ENCODE results near the gene TOR1B.

DNA sequence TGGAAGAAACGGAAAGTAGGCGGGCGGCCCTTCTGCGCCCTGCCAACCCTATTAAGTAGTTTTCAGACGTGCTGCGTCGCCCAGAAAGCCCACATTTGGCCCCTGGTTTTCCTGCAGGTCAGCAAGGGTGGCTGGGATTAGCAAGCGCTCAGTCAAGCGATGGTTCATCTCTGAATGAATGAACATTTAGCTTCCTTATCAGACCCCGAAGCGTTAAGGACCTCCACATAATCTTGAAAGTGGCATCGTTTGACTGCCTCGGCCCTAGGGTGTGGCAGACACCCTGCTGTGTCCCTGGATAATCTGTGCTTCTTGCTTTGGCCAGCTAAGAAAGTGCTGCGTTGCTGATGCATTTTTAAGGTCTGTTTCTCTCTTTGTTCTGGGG, 684 bp downstream of the TOR1B start:
- TF ChIP-seq, protein P1, sequence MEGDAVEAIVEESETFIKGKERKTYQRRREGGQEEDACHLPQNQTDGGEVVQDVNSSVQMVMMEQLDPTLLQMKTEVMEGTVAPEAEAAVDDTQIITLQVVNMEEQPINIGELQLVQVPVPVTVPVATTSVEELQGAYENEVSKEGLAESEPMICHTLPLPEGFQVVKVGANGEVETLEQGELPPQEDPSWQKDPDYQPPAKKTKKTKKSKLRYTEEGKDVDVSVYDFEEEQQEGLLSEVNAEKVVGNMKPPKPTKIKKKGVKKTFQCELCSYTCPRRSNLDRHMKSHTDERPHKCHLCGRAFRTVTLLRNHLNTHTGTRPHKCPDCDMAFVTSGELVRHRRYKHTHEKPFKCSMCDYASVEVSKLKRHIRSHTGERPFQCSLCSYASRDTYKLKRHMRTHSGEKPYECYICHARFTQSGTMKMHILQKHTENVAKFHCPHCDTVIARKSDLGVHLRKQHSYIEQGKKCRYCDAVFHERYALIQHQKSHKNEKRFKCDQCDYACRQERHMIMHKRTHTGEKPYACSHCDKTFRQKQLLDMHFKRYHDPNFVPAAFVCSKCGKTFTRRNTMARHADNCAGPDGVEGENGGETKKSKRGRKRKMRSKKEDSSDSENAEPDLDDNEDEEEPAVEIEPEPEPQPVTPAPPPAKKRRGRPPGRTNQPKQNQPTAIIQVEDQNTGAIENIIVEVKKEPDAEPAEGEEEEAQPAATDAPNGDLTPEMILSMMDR (IDR thresholded peaks at IDR 0.05) = no peak
- TF ChIP-seq POLR2A (IDR thresholded peaks at IDR 0.05) = no peak
